HG02623 (cell line): Measurements from ENCODE around the gene TM4SF5.

ENCODE experiments used
- ATAC-seq: cut with Tn5 transposase; IDR thresholded peaks from one replicate; pipeline ENCODE4 v1.9.1; 2021; ENCODE audit warnings: moderate library complexity; ENCODE audit not compliant: unreplicated experiment

The TM4SF5 gene

DNA sequence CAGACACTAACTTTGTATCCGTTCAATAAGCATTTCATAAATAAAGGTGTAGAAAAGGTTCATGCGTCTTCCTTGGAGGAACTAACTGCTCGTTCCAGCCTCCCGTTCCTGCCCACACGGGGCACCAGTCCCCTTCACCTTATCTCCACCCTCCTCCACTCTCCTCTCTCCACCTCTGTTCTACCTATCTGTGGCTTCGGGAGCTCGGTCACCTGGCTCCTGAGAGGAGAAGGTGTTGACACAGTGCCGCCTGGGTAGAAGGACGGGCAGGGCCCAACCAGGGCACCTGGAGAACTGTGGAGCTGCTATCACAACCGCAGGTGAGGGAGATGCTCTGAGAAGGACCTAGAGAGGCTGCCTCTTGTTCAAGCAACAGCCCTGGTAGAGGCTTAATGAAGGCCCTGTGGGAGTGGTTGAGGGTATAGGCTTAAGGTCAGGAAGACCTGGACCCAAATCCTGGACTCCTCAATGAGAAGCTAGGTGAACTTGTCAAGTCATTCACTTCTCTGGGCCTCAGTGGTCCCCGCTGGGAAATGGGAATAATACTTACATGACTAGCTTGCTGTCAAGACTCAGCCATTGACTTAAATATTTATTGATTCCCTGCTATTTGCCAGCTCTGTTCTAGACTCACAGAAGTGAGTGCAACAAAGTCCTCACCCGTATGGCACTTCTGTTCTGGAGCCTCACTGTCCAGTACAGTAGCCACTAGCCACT, 51.8 kb downstream of the TM4SF5 start:
- no peak for ATAC-seq

- no peak for ATAC-seq
These were observed 55.7 kb downstream of the TM4SF5 start for GRCh38 chr17:4827399-4827798.

- peak; percentile 18 for ATAC-seq
These were observed 61.1 kb downstream of the TM4SF5 start for GRCh38 chr17:4832829-4833177.
